ENCODE results near the gene EEF1AKMT3. TPM values are rescaled to one million over a fixed set of nuclear protein-coding genes. Genes with fewer than 3 reads are reported as not detected.

The EEF1AKMT3 gene
- total RNA-seq, 1 donor from 2014 or later: 6.8 TPM

- H3K4me1 ChIP-seq: peaks cover 51% of the 10 kb centered on the region
- peak overlapping the region; percentile 64 for H3K4me3 ChIP-seq
- DNase-seq (no peak), ATAC-seq (no peak)
- H3K9me3 ChIP-seq: no peaks in the 10 kb centered on the region
- H3K27me3 ChIP-seq (ENCODE audit: low read depth): no peaks in the 10 kb centered on the region
- H3K36me3 ChIP-seq: peaks cover 29% of the 10 kb centered on the region
- peak overlapping the region; percentile 78 for H3K27ac ChIP-seq
- TF ChIP-seq, protein P1, sequence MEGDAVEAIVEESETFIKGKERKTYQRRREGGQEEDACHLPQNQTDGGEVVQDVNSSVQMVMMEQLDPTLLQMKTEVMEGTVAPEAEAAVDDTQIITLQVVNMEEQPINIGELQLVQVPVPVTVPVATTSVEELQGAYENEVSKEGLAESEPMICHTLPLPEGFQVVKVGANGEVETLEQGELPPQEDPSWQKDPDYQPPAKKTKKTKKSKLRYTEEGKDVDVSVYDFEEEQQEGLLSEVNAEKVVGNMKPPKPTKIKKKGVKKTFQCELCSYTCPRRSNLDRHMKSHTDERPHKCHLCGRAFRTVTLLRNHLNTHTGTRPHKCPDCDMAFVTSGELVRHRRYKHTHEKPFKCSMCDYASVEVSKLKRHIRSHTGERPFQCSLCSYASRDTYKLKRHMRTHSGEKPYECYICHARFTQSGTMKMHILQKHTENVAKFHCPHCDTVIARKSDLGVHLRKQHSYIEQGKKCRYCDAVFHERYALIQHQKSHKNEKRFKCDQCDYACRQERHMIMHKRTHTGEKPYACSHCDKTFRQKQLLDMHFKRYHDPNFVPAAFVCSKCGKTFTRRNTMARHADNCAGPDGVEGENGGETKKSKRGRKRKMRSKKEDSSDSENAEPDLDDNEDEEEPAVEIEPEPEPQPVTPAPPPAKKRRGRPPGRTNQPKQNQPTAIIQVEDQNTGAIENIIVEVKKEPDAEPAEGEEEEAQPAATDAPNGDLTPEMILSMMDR (IDR thresholded peaks at IDR 0.05): no peak
- intact Hi-C loops (cut with DNase I): no loop called here
Observed at GRCh38 chr12:57755194-57755453, 17.3 kb upstream of the EEF1AKMT3 start.

DNA sequence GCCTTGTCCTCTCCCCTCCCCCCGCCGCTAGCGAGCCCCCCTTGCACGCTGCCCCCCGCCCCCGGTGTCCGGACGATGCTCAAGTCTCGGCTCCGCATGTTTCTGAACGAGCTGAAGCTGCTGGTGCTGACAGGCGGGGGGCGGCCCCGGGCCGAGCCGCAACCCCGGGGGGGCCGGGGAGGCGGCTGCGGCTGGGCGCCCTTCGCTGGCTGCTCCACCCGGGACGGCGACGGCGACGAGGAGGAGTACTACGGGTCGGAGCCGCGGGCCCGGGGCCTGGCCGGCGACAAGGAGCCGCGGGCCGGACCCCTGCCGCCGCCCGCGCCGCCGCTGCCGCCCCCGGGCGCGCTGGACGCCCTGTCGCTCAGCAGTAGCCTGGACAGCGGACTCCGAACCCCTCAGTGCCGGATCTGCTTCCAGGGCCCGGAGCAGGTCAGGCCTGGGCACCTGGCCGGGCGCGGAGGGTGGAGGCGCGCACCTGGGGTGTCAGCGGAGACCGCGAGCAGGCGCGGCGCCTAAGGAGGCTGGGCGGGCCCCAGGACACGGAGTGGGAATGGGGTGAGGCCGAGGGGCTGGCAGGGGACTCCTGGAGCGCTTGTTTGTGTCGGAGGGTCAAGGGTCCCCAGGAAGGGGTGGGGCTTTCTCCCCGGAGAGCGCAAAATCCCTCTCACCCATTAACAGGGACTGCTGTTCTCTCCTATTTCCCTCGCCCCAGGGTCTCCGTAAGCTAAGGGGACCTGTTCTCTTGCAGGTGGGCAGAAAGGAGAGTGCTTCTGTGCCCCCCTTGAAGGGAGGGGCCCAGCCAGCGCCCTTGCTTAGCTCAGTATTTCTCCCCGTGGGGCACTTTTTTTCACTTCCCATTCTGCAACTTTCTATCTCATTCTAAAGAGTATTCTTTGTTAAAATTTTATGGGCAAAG lies 16.7 kb upstream of the EEF1AKMT3 start:
- intact Hi-C loops (cut with DNase I): no loop called here
- TF ChIP-seq, protein P1 (IDR thresholded peaks at IDR 0.05): no peak
- Histone ChIP-seq H3K4me1 (peaks cover 46% of the 10 kb centered on the region), H3K27ac (peak overlapping the region; percentile 78), H3K4me3 (peak overlapping the region; percentile 64), H3K9me3 (no peaks in the 10 kb centered on the region), H3K36me3 (peaks cover 23% of the 10 kb centered on the region), H3K27me3 (ENCODE audit: low read depth) (no peaks in the 10 kb centered on the region)
- DNase-seq (peak; percentile 66), ATAC-seq (peak; percentile 0 to 2)

DNA sequence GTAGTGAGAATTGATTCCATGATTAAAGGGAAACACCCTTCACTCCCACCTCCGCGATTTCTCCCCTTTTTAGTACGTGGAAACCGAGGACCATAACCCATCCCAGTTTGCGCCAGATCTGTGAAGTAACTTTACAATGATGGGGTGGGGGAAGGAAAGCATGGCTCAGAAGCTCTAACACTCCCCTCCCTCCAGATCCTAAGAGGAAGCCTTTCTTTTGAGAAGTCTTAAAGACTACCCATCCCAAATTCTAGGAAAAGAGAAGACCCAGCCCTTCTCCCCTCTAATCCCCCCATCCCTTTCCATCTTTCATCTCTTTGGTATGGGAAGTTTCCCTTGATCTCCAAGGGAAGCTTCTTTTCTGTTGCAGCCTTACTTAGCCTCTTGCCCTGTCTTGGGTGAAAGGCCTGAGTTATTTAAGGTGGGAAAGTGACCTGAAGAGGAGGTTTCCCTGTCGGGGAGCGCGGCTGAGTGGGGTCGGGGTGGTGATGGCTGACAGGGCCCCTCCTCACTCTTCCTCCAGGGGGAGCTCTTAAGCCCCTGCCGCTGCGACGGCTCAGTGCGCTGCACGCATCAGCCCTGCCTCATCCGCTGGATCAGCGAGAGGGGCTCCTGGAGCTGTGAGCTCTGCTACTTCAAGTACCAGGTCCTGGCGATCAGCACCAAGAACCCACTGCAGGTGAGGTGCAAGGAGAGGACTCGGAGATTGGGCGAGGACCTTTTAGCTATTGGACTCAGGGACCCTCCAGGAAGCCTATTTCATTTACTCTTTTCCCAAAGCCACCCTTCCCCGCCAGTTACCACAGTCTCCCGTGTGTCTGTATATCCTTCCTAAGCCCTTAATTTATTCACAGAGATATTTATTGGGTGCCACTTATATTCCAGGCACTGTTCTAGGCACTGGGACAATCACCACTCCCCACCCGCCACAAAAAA lies 15.7 kb upstream of the EEF1AKMT3 start:
- H3K27ac ChIP-seq: no peak overlapping the region
- peak overlapping the region; percentile 64 for H3K4me3 ChIP-seq
- TF ChIP-seq, protein P1 (IDR thresholded peaks at IDR 0.05): peak; percentile 63
- H3K27me3 ChIP-seq (ENCODE audit: low read depth): no peaks in the 10 kb centered on the region
- peaks cover 22% of the 10 kb centered on the region for H3K36me3 ChIP-seq
- peaks cover 36% of the 10 kb centered on the region for H3K4me1 ChIP-seq
- DNase-seq: peak; percentile 72
- no peaks in the 10 kb centered on the region for H3K9me3 ChIP-seq
- ATAC-seq: no peak
- intact Hi-C loops (cut with DNase I): no loop called here

DNA sequence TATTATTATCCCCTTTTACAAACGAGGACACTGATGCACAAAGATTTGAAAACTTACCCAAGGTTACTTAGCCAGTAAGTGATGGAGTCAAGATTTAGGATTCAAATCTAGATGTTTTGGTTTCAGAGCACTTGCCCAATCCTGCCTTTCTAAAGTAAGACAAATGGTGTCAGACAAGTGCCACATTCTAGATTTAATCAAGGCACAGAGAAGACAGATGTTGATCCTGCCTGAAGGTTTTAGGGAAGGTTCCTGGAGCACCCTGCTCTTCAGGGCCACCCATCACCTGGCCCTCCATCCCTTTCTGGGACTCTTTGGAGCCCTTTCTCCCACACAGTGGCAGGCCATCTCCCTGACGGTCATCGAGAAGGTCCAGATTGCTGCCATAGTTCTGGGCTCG lies 14.6 kb upstream of the EEF1AKMT3 start:
- ATAC-seq: no peak
- peaks cover 32% of the 10 kb centered on the region for H3K4me1 ChIP-seq
- no peaks in the 10 kb centered on the region for H3K9me3 ChIP-seq
- H3K4me3 ChIP-seq: no peak overlapping the region
- DNase-seq: no peak
- peaks cover 22% of the 10 kb centered on the region for H3K36me3 ChIP-seq
- TF ChIP-seq, protein P1 (IDR thresholded peaks at IDR 0.05): no peak
- no peak overlapping the region for H3K27ac ChIP-seq
- intact Hi-C loops (cut with DNase I): no loop called here
- H3K27me3 ChIP-seq (ENCODE audit: low read depth): no peaks in the 10 kb centered on the region

DNA sequence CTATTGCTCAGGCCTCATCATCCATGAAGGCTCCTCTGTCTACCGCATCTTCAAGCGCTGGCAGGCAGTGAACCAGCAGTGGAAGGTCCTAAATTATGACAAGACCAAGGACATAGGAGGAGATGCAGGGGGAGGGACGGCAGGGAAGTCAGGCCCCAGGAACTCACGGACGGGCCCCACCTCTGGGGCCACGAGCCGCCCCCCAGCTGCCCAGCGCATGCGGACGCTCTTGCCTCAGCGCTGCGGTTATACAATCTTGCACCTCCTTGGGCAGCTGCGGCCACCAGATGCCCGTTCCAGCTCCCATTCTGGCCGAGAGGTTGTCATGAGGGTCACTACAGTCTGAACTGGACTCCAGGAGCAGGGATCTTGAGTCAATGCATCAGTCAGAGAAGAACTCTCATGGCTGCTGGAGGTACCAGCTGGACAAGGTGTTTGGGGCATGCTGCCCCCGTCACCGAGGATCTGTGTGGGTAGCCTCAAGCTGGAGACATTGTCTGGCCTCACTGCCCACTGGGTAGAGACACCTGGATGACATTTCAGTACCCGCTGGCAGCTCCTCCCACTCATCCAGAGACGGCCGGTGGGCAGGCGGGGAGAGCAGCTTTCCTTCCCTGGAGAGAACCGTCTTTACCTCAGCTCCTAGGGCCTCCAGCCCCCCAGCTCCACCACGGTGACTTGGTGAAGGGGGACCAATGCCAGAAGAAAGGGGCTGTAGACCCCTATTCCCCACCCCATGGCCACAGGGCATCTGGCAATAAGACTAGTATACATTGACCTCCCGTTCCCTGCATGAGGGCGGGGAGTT lies 13.7 kb upstream of the EEF1AKMT3 start:
- Histone ChIP-seq H3K4me1 (peaks cover 22% of the 10 kb centered on the region), H3K36me3 (peaks cover 22% of the 10 kb centered on the region), H3K27me3 (ENCODE audit: low read depth) (peaks cover 6% of the 10 kb centered on the region), H3K9me3 (no peaks in the 10 kb centered on the region), H3K27ac (no peak overlapping the region), H3K4me3 (no peak overlapping the region)
- ATAC-seq (no peak), DNase-seq (no peak)
- intact Hi-C loops (cut with DNase I): no loop called here
- TF ChIP-seq, protein P1 (IDR thresholded peaks at IDR 0.05): no peak

Data from lower lobe of right lung (tissue), 2 donors.